SK-N-SH treated with all-trans-retinoic acid at 6 μM for 48 hours (cell line): Measurements from ENCODE around the gene CCT3.

Experiments used
- ATAC-seq: fragments of 200-7000 bp; cut with Tn5 transposase; 3 replicates; pipeline ENCODE4 v1.9.1; 2020; ENCODE audit warnings: mild to moderate bottlenecking, moderate library complexity
- ARNTL ChIP-seq: fragments of 450-650 bp; formaldehyde crosslinking; IDR thresholded peaks from 2 replicates; pipeline ENCODE4 v1.5.0; 2020; ENCODE audit warnings: low read depth, mild to moderate bottlenecking, moderate library complexity, borderline replicate concordance
- BACH2 ChIP-seq: fragments of 250-450 bp; sonication (Bioruptor Pico); IDR thresholded peaks from 2 replicates; pipeline ENCODE4 v1.9.0; 2021; ENCODE audit warnings: mild to moderate bottlenecking, borderline replicate concordance
- CSDC2 ChIP-seq: fragments of 250-450 bp; sonication (Bioruptor Pico); IDR thresholded peaks from 2 replicates; pipeline ENCODE4 v1.5.0; 2020; ENCODE audit warnings: mild to moderate bottlenecking, moderate library complexity
- ESRRG ChIP-seq: fragments of 250-450 bp; sonication (Bioruptor Pico); IDR thresholded peaks from 2 replicates; pipeline ENCODE4 v1.6.1; 2021; ENCODE audit warnings: mild to moderate bottlenecking
- GLIS3 ChIP-seq: fragments of 250-450 bp; sonication (Bioruptor Pico); IDR thresholded peaks from 2 replicates; pipeline ENCODE4 v1.5.0; 2020; ENCODE audit warnings: mild to moderate bottlenecking, moderate library complexity
- ISL1 ChIP-seq: fragments of 250-450 bp; sonication (Bioruptor Pico); IDR thresholded peaks from 2 replicates; pipeline ENCODE4 v2.1.2; 2022; ENCODE audit warnings: mild to moderate bottlenecking, moderate library complexity
- OSR1 ChIP-seq: fragments of 250-450 bp; sonication (Bioruptor Pico); IDR thresholded peaks from 2 replicates; pipeline ENCODE4 v1.8.0; 2022; ENCODE audit warnings: moderate library complexity, mild to moderate bottlenecking, inconsistent platforms
- PPARA ChIP-seq: fragments of 250-450 bp; sonication (Bioruptor Pico); IDR thresholded peaks from 2 replicates; pipeline ENCODE4 v1.5.0; 2020; ENCODE audit warnings: mild to moderate bottlenecking, borderline replicate concordance
- RARB ChIP-seq: fragments of 250-450 bp; sonication (Bioruptor Pico); IDR thresholded peaks from 2 replicates; pipeline ENCODE4 v1.8.0; 2021; ENCODE audit warnings: mild to moderate bottlenecking, moderate library complexity
- SNAI2 ChIP-seq: fragments of 250-450 bp; sonication (Bioruptor Pico); IDR thresholded peaks from 2 replicates; pipeline ENCODE4 v1.5.0; 2020; ENCODE audit warnings: mild to moderate bottlenecking, moderate library complexity
- TOX ChIP-seq: fragments of 250-450 bp; sonication (Bioruptor Pico); IDR thresholded peaks from 2 replicates; pipeline ENCODE4 v1.8.0; 2021; ENCODE audit warnings: mild to moderate bottlenecking, moderate library complexity, borderline replicate concordance
- ZC3H10 ChIP-seq: fragments of 250-450 bp; sonication (Bioruptor Pico); IDR thresholded peaks from 2 replicates; pipeline ENCODE4 v1.5.1; 2021; ENCODE audit warnings: mild to moderate bottlenecking, moderate library complexity
- ZFP3 ChIP-seq: fragments of 250-450 bp; sonication (Bioruptor Pico); IDR thresholded peaks from 2 replicates; pipeline ENCODE4 v1.5.0; 2020; ENCODE audit warnings: mild to moderate bottlenecking, moderate library complexity
- ZFP30 ChIP-seq: fragments of 450-650 bp; formaldehyde crosslinking; IDR thresholded peaks from 2 replicates; pipeline ENCODE4 v1.5.0; 2022; ENCODE audit warnings: mild to moderate bottlenecking, moderate library complexity
- ZNF565 ChIP-seq: fragments of 450-650 bp; formaldehyde crosslinking; conservative IDR thresholded peaks from 2 replicates; pipeline ENCODE4 v1.5.0; 2020; ENCODE audit warnings: low read depth, mild to moderate bottlenecking, moderate library complexity
- ZNF70 ChIP-seq: fragments of 450-650 bp; formaldehyde crosslinking; IDR thresholded peaks from 2 replicates; pipeline ENCODE4 v1.5.0; 2020; ENCODE audit warnings: mild to moderate bottlenecking, moderate library complexity
- ZNF8 ChIP-seq: fragments of 450-650 bp; formaldehyde crosslinking; IDR thresholded peaks from 2 replicates; pipeline ENCODE4 v1.5.0; 2020; ENCODE audit warnings: mild to moderate bottlenecking, moderate library complexity
- TF ChIP-seq, protein P1 (sequence below): fragments of 250-450 bp; sonication (Bioruptor Pico); IDR thresholded peaks from 2 replicates; pipeline ENCODE4 v1.8.0; 2021; ENCODE audit warnings: low read depth, mild to moderate bottlenecking, moderate library complexity, borderline replicate concordance
- TF ChIP-seq, protein P2 (sequence below): fragments of 250-450 bp; sonication (Bioruptor Pico); IDR thresholded peaks from 2 replicates; pipeline ENCODE4 v1.8.0; 2020; ENCODE audit warnings: mild to moderate bottlenecking, moderate library complexity, borderline replicate concordance
- TF ChIP-seq, protein P3 (sequence below): fragments of 250-450 bp; sonication (Bioruptor Pico); IDR thresholded peaks from 2 replicates; pipeline ENCODE4 v1.5.0; 2020; ENCODE audit warnings: mild to moderate bottlenecking, moderate library complexity
- TF ChIP-seq, protein P4 (sequence below): fragments of 250-450 bp; sonication (Bioruptor Pico); IDR thresholded peaks from 2 replicates; pipeline ENCODE4 v1.5.1; 2020; ENCODE audit warnings: low read depth, mild to moderate bottlenecking, moderate library complexity
- TF ChIP-seq, protein P5 (sequence below): fragments of 250-450 bp; sonication (Bioruptor Pico); IDR thresholded peaks from 2 replicates; pipeline ENCODE4 v1.5.1; 2021; ENCODE audit warnings: mild to moderate bottlenecking, moderate library complexity

Gene CCT3

DNA sequence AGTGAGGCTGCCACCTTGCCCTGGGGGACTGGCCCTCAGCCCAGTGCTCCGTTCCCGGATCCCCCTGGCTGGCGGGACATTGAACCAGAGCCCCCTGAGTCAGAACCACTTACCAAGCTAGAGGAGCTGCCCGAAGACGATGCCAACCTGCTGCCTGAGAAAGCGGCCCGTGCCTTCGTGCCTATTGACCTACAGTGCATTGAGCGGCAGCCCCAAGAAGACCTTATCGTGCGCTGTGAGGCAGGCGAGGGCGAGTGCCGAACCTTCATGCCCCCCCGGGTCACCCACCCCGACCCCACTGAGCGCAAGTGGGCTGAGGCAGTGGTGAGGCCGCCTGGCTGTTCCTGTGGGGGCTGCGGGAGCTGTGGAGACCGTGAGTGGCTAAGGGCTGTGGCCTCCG is 52.7 kb downstream of the CCT3 start:
- TF ChIP-seq, protein P1, sequence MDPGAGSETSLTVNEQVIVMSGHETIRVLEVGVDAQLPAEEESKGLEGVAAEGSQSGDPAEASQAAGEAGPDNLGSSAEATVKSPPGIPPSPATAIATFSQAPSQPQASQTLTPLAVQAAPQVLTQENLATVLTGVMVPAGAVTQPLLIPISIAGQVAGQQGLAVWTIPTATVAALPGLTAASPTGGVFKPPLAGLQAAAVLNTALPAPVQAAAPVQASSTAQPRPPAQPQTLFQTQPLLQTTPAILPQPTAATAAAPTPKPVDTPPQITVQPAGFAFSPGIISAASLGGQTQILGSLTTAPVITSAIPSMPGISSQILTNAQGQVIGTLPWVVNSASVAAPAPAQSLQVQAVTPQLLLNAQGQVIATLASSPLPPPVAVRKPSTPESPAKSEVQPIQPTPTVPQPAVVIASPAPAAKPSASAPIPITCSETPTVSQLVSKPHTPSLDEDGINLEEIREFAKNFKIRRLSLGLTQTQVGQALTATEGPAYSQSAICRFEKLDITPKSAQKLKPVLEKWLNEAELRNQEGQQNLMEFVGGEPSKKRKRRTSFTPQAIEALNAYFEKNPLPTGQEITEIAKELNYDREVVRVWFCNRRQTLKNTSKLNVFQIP, result no peak
- TF ChIP-seq PPARA (CRISPR knock-in tag), result no peak
- no peak for TF ChIP-seq RARB (CRISPR knock-in tag)
- TF ChIP-seq GLIS3 (CRISPR knock-in tag), result no peak
- TF ChIP-seq SNAI2 (CRISPR knock-in tag), result no peak
- TF ChIP-seq, protein P2, sequence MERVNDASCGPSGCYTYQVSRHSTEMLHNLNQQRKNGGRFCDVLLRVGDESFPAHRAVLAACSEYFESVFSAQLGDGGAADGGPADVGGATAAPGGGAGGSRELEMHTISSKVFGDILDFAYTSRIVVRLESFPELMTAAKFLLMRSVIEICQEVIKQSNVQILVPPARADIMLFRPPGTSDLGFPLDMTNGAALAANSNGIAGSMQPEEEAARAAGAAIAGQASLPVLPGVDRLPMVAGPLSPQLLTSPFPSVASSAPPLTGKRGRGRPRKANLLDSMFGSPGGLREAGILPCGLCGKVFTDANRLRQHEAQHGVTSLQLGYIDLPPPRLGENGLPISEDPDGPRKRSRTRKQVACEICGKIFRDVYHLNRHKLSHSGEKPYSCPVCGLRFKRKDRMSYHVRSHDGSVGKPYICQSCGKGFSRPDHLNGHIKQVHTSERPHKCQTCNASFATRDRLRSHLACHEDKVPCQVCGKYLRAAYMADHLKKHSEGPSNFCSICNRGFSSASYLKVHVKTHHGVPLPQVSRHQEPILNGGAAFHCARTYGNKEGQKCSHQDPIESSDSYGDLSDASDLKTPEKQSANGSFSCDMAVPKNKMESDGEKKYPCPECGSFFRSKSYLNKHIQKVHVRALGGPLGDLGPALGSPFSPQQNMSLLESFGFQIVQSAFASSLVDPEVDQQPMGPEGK, result no peak
- TF ChIP-seq ISL1, result no peak
- TF ChIP-seq, protein P3, sequence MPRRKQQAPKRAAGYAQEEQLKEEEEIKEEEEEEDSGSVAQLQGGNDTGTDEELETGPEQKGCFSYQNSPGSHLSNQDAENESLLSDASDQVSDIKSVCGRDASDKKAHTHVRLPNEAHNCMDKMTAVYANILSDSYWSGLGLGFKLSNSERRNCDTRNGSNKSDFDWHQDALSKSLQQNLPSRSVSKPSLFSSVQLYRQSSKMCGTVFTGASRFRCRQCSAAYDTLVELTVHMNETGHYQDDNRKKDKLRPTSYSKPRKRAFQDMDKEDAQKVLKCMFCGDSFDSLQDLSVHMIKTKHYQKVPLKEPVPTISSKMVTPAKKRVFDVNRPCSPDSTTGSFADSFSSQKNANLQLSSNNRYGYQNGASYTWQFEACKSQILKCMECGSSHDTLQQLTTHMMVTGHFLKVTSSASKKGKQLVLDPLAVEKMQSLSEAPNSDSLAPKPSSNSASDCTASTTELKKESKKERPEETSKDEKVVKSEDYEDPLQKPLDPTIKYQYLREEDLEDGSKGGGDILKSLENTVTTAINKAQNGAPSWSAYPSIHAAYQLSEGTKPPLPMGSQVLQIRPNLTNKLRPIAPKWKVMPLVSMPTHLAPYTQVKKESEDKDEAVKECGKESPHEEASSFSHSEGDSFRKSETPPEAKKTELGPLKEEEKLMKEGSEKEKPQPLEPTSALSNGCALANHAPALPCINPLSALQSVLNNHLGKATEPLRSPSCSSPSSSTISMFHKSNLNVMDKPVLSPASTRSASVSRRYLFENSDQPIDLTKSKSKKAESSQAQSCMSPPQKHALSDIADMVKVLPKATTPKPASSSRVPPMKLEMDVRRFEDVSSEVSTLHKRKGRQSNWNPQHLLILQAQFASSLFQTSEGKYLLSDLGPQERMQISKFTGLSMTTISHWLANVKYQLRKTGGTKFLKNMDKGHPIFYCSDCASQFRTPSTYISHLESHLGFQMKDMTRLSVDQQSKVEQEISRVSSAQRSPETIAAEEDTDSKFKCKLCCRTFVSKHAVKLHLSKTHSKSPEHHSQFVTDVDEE (CRISPR knock-in tag), result no peak
- TF ChIP-seq ZC3H10 (CRISPR knock-in tag), result no peak
- no peak for TF ChIP-seq ZFP3 (CRISPR knock-in tag)
- TF ChIP-seq, protein P4, sequence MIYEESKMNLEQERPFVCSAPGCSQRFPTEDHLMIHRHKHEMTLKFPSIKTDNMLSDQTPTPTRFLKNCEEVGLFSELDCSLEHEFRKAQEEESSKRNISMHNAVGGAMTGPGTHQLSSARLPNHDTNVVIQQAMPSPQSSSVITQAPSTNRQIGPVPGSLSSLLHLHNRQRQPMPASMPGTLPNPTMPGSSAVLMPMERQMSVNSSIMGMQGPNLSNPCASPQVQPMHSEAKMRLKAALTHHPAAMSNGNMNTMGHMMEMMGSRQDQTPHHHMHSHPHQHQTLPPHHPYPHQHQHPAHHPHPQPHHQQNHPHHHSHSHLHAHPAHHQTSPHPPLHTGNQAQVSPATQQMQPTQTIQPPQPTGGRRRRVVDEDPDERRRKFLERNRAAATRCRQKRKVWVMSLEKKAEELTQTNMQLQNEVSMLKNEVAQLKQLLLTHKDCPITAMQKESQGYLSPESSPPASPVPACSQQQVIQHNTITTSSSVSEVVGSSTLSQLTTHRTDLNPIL (CRISPR knock-in tag), result no peak
- TF ChIP-seq ZNF70 (CRISPR knock-in tag), result no peak
- no peak for TF ChIP-seq CSDC2
- TF ChIP-seq, all 23 proteins: peak for 0

DNA sequence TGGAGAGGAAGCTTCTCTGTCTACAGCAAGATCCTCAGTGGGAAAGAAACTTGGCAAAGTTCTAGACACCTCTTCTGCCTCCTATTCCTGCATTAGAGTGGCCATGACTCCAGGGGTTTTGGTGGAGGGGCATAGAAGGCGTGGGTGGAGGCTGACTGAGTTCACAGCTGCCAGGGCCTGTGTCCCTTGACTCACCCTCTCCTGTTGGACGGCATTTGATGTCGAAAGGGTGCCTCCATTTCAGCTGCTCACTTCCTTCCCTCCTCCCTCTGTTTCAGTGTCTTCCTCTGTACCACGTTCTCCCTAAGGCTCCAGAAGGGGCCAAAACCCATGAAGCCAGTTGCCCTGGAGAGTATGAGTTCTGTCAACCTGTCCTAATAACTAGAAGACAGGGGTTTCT is 53.3 kb downstream of the CCT3 start:
- no peak for ATAC-seq
- TF ChIP-seq RARB (CRISPR knock-in tag) (no peak), ZFP30 (CRISPR knock-in tag) (no peak), ZC3H10 (CRISPR knock-in tag) (no peak), ARNTL (no peak), BACH2 (CRISPR knock-in tag) (no peak)
- TF ChIP-seq, protein P2, result no peak

More for the DNA sequence above, 52.7 kb downstream of the CCT3 start:
- no peak for ATAC-seq

DNA sequence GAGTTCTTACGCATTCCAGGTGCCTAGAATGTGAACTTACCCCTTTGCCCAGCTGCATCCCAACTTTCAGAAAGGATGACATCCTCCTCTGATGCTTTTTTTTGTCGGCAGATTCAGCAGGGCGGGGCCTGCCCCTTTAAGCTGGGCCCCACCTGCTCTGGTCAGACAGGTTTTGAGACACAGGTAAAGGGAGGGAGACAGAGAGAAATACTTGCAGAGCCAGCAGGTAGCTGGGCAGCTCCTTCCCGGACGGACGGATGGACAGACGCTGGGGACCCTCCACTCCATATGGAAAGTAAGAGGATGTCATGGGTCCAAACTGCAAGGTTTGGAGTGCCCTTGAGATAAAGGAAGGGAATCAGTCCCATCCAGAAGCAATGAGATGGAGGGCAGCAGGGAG is 54.0 kb downstream of the CCT3 start, which contains the start of gene TMEM79:
Gene TMEM79 (plus strand): TSS at position 214 of the 400 bp plus-strand sequence. CDS start 902 bp downstream, outside the sequence.
- ATAC-seq, result no peak
- no peak for TF ChIP-seq ESRRG (CRISPR knock-in tag)
- TF ChIP-seq ZC3H10 (CRISPR knock-in tag), result no peak
- no peak for TF ChIP-seq OSR1
- no peak for TF ChIP-seq ZFP30 (CRISPR knock-in tag)
- TF ChIP-seq ZNF8 (CRISPR knock-in tag), result no peak
- no peak for TF ChIP-seq ARNTL
- TF ChIP-seq ZNF565 (CRISPR knock-in tag), result no peak
- TF ChIP-seq, protein P3 (CRISPR knock-in tag), result no peak
- TF ChIP-seq TOX, result no peak
- no peak for TF ChIP-seq ZNF70 (CRISPR knock-in tag)
- TF ChIP-seq, protein P5, sequence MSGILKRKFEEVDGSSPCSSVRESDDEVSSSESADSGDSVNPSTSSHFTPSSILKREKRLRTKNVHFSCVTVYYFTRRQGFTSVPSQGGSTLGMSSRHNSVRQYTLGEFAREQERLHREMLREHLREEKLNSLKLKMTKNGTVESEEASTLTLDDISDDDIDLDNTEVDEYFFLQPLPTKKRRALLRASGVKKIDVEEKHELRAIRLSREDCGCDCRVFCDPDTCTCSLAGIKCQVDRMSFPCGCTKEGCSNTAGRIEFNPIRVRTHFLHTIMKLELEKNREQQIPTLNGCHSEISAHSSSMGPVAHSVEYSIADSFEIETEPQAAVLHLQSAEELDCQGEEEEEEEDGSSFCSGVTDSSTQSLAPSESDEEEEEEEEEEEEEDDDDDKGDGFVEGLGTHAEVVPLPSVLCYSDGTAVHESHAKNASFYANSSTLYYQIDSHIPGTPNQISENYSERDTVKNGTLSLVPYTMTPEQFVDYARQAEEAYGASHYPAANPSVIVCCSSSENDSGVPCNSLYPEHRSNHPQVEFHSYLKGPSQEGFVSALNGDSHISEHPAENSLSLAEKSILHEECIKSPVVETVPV (CRISPR knock-in tag), result no peak
- TF ChIP-seq PPARA (CRISPR knock-in tag), result no peak
- no peak for TF ChIP-seq BACH2 (CRISPR knock-in tag)
- no peak for TF ChIP-seq ZFP3 (CRISPR knock-in tag)
- TF ChIP-seq, protein P2, result no peak
- TF ChIP-seq SNAI2 (CRISPR knock-in tag), result no peak
